ENCODE data around the gene NPR2. TPM values are rescaled to one million over a fixed set of nuclear protein-coding genes. Genes with fewer than 3 reads are reported as not detected.

The NPR2 gene
- total RNA-seq, 2 donors from 2014 or later: 6.7 to 11.5 TPM

- no peaks in the 10 kb centered on the region for H3K27me3 Mint-ChIP-seq (ENCODE audit: low read depth)
- peak; percentile 50 to 56 for DNase-seq
- ATAC-seq (replicated peaks in 1 of 2): peak; percentile 97
- no peaks in the 10 kb centered on the region for H3K9me3 Mint-ChIP-seq
- peaks cover 34% of the 10 kb centered on the region for H3K4me1 Mint-ChIP-seq (ENCODE audit: low read depth)
- peak overlapping the region; percentile 2 to 51 for H3K4me3 Mint-ChIP-seq
- H3K36me3 Mint-ChIP-seq (ENCODE audit: insufficient read depth in 2 of 2): no peaks in the 10 kb centered on the region
- peak overlapping the region; percentile 63 for H3K27ac Mint-ChIP-seq
Measured at GRCh38 chr9:35847792-35848572, 56.6 kb downstream of the NPR2 start.

- Mint-ChIP-seq H3K27me3 (ENCODE audit: low read depth) (no peaks in the 10 kb centered on the region), H3K9me3 (no peaks in the 10 kb centered on the region), H3K27ac (no peak overlapping the region), H3K4me1 (ENCODE audit: low read depth) (peaks cover 13% of the 10 kb centered on the region), H3K4me3 (no peak overlapping the region), H3K36me3 (ENCODE audit: insufficient read depth in 2 of 2) (no peaks in the 10 kb centered on the region)
- ATAC-seq (replicated peaks in 1 of 2): no peak
- no peak for DNase-seq
Measured at GRCh38 chr9:35852267-35852815, 61.0 kb downstream of the NPR2 start.

- Mint-ChIP-seq H3K4me3 (no peak overlapping the region), H3K27me3 (ENCODE audit: low read depth) (no peaks in the 10 kb centered on the region), H3K9me3 (no peaks in the 10 kb centered on the region), H3K36me3 (ENCODE audit: insufficient read depth in 2 of 2) (no peaks in the 10 kb centered on the region), H3K4me1 (ENCODE audit: low read depth) (peaks cover 8% of the 10 kb centered on the region), H3K27ac (no peak overlapping the region)
- DNase-seq: no peak
- ATAC-seq (replicated peaks in 1 of 2): no peak
Measured at GRCh38 chr9:35852876-35853865, 61.8 kb downstream of the NPR2 start.

- Mint-ChIP-seq H3K9me3 (no peaks in the 10 kb centered on the region), H3K27ac (no peak overlapping the region), H3K27me3 (ENCODE audit: low read depth) (no peaks in the 10 kb centered on the region), H3K36me3 (ENCODE audit: insufficient read depth in 2 of 2) (no peaks in the 10 kb centered on the region), H3K4me1 (ENCODE audit: low read depth) (no peaks in the 10 kb centered on the region), H3K4me3 (no peak overlapping the region)
- ATAC-seq (replicated peaks in 1 of 2) (no peak), DNase-seq (no peak)
Measured at GRCh38 chr9:35854091-35854762, 62.8 kb downstream of the NPR2 start.

- Mint-ChIP-seq H3K36me3 (ENCODE audit: insufficient read depth in 2 of 2) (no peaks in the 10 kb centered on the region), H3K27ac (no peak overlapping the region), H3K9me3 (no peaks in the 10 kb centered on the region), H3K4me1 (ENCODE audit: low read depth) (no peaks in the 10 kb centered on the region), H3K4me3 (no peak overlapping the region), H3K27me3 (ENCODE audit: low read depth) (peaks cover 4% of the 10 kb centered on the region)
- DNase-seq (no peak), ATAC-seq (replicated peaks in 1 of 2) (no peak)
Measured at GRCh38 chr9:35856206-35856605, 64.8 kb downstream of the NPR2 start.

- no peak overlapping the region for H3K27ac Mint-ChIP-seq
- H3K36me3 Mint-ChIP-seq (ENCODE audit: insufficient read depth in 2 of 2): no peaks in the 10 kb centered on the region
- DNase-seq: no peak
- no peak for ATAC-seq (replicated peaks in 1 of 2)
- H3K4me1 Mint-ChIP-seq (ENCODE audit: low read depth): no peaks in the 10 kb centered on the region
- no peaks in the 10 kb centered on the region for H3K9me3 Mint-ChIP-seq
- no peak overlapping the region for H3K4me3 Mint-ChIP-seq
- peaks cover 11% of the 10 kb centered on the region for H3K27me3 Mint-ChIP-seq (ENCODE audit: low read depth)
Measured at GRCh38 chr9:35856882-35857281, 65.5 kb downstream of the NPR2 start.

- DNase-seq: no peak
- Mint-ChIP-seq H3K9me3 (no peaks in the 10 kb centered on the region), H3K27me3 (ENCODE audit: low read depth) (peaks cover 23% of the 10 kb centered on the region), H3K4me1 (ENCODE audit: low read depth) (no peaks in the 10 kb centered on the region), H3K4me3 (no peak overlapping the region), H3K36me3 (ENCODE audit: insufficient read depth in 2 of 2) (no peaks in the 10 kb centered on the region), H3K27ac (no peak overlapping the region)
- ATAC-seq (replicated peaks in 1 of 2): no peak
Measured at GRCh38 chr9:35858458-35858857, 67.1 kb downstream of the NPR2 start.

Other genes starting within 250 kb of the NPR2 start
- 10 to 100 TPM; 39.9 to 45.5 TPM for gene TESK1, start 186.3 kb upstream of the NPR2 start, total RNA-seq
- 10 to 100 TPM; 28.7 to 31.9 TPM for gene CD72, start 173.2 kb upstream of the NPR2 start, total RNA-seq
- gene SIT1, start 140.7 kb upstream of the NPR2 start, total RNA-seq: 10 to 100 TPM; 61.4 to 65.6 TPM
- 1,000 to 10,000 TPM; 5,353 to 9,709 TPM for gene RMRP, start 133.6 kb upstream of the NPR2 start, total RNA-seq
- gene CCDC107, start 133.3 kb upstream of the NPR2 start, total RNA-seq: 10 to 100 TPM in 1 of 2 donors, 1 to 10 TPM in 1; 9.5 to 10.8 TPM
- gene ARHGEF39, start 126.4 kb upstream of the NPR2 start, total RNA-seq: 10 to 100 TPM; 12.0 to 15.1 TPM
- 1 to 10 TPM in 1 of 2 donors, under 1 TPM in 1; 0.65 to 1.6 TPM for gene CA9, start 117.7 kb upstream of the NPR2 start, total RNA-seq
- gene TPM2, start 101.7 kb upstream of the NPR2 start, total RNA-seq: 1 to 10 TPM; 5.4 to 7.8 TPM
- gene TLN1, start 59.4 kb upstream of the NPR2 start, total RNA-seq: 100 to 1,000 TPM; 200 to 235 TPM
- gene CREB3, start 58.9 kb upstream of the NPR2 start, total RNA-seq: 10 to 100 TPM; 30.7 to 33.1 TPM
- gene GBA2, start 42.4 kb upstream of the NPR2 start, total RNA-seq: 10 to 100 TPM; 37.7 to 38.4 TPM
- 10 to 100 TPM; 32.5 TPM for gene RGP1, start 42.3 kb upstream of the NPR2 start, total RNA-seq
- not detected for gene MSMP, start 37.3 kb upstream of the NPR2 start, total RNA-seq
- gene SPAG8, start 20.7 kb downstream of the NPR2 start, total RNA-seq: 1 to 10 TPM; 1.1 to 1.4 TPM
- 10 to 100 TPM; 69.2 to 80.9 TPM for gene HINT2, start 23.5 kb downstream of the NPR2 start, total RNA-seq
- not detected for gene FAM221B, start 37.1 kb downstream of the NPR2 start, total RNA-seq
- gene TMEM8B, start 37.6 kb downstream of the NPR2 start, total RNA-seq: 1 to 10 TPM; 8.4 to 9.1 TPM
- gene OR13J1, start 78.8 kb downstream of the NPR2 start, total RNA-seq: not detected
- gene HRCT1, start 114.6 kb downstream of the NPR2 start, total RNA-seq: not detected
- gene SPAAR, start 117.9 kb downstream of the NPR2 start, total RNA-seq: not detected
- not detected for gene OR2S2, start 166.6 kb downstream of the NPR2 start, total RNA-seq
- gene RECK, start 245.3 kb downstream of the NPR2 start, total RNA-seq: 1 to 10 TPM; 6.3 to 6.8 TPM